GM12878 (cell line): Measurements from ENCODE around the gene SLC45A1. TPM values are rescaled to one million over a fixed set of nuclear protein-coding genes. Genes with fewer than 3 reads are reported as not detected.

Experiments used
- ATAC-seq: fragments of 200-7000 bp; cut with Tn5 transposase; 3 replicates; pipeline ENCODE4 v1.9.1; 2020; ENCODE audit warnings: mild to moderate bottlenecking, moderate library complexity
- BruUV-seq: library from RNA; stranded (reverse); fragments of 400-500 nt; replicated peaks from 2 replicates; lab custom pipeline; 2021; lab: Mats Ljungman, UMichigan
- CTCF ChIA-PET: fragments of 300-600 bp; sonication (Branson Sonifier 250); formaldehyde crosslinking; extraction: SDS; loops from one replicate; lab custom pipeline; 2021; ENCODE audit warnings: inconsistent platforms; lab: Yijun Ruan, JAX
- POLR2A ChIA-PET: fragments of 350-600 bp; formaldehyde crosslinking; extraction: SDS; loops from one replicate; lab custom pipeline; 2021; ENCODE audit warnings: inconsistent platforms; lab: Charles Lee
- RAD21 ChIA-PET: fragments of 300-600 bp; sonication (Branson Sonifier 250); formaldehyde crosslinking; loops from one replicate; lab custom pipeline; 2023; ENCODE audit warnings: antibody characterized with exemption; ENCODE audit not compliant: unreplicated experiment; lab: Charles Lee
- SMC1A ChIA-PET: fragments of 300-600 bp; sonication (Branson Sonifier 250); formaldehyde crosslinking; loops from one replicate; lab custom pipeline; 2023; ENCODE audit not compliant: unreplicated experiment, uncharacterized antibody; lab: Charles Lee
- DNase-seq: peaks from one replicate; pipeline ENCODE4 v3.0.0-alpha.2; 2011; ENCODE audit warnings: low read depth, low spot score
- FAIRE-seq: peaks from 3 replicates; lab custom pipeline; 2011; peaks lifted over from hg19 to GRCh38; lab: Jason Lieb, UNC
- H2AFZ ChIP-seq: 2 replicates; pipeline ENCODE4 v1.6.0; 2011; ENCODE audit warnings: low read depth, low read length, control low read depth; ENCODE audit not compliant: control insufficient read depth
- H3K27ac ChIP-seq: 2 replicates; pipeline ENCODE4 v1.5.1; 2011; ENCODE audit warnings: control low read depth; ENCODE audit not compliant: control insufficient read depth, insufficient read depth
- H3K27me3 ChIP-seq, 2 experiments: replicated peaks in 1 of 2; 2 replicates each; pipeline versions ENCODE4 v1.6.0 to v1.6.1; 2011; ENCODE audit warnings: low read length in 1 of 2; ENCODE audit not compliant: control insufficient read depth in 2 of 2, insufficient read depth in 2 of 2
- H3K36me3 ChIP-seq, 2 experiments: 2 replicates each; pipeline ENCODE4 v1.5.1; 2011; ENCODE audit warnings: low read length in 1 of 2; ENCODE audit not compliant: control insufficient read depth in 2 of 2, insufficient read depth in 2 of 2
- H3K4me1 ChIP-seq: 2 replicates; pipeline ENCODE4 v1.6.1; 2011; ENCODE audit warnings: mild to moderate bottlenecking, low read length, moderate library complexity, mixed read lengths; ENCODE audit not compliant: control insufficient read depth, insufficient read depth
- H3K4me2 ChIP-seq: 2 replicates; pipeline ENCODE4 v1.6.0; 2011; ENCODE audit warnings: control low read depth; ENCODE audit not compliant: control insufficient read depth, insufficient read depth
- H3K4me3 ChIP-seq: fragments of 200-600 bp; sonication (generic); 2 replicates; pipeline ENCODE4 v1.5.1; 2016
- H3K79me2 ChIP-seq: 2 replicates; pipeline ENCODE4 v1.6.0; 2011; ENCODE audit warnings: low read length; ENCODE audit not compliant: control insufficient read depth, insufficient read depth
- H3K9ac ChIP-seq: 2 replicates; pipeline ENCODE4 v1.8.0; 2011; ENCODE audit warnings: low read length, control low read depth, mixed read lengths; ENCODE audit not compliant: control insufficient read depth, insufficient read depth
- H3K9me3 ChIP-seq: replicated peaks from 3 replicates; pipeline ENCODE4 v1.5.1; 2011; ENCODE audit warnings: mild to moderate bottlenecking, low read length; ENCODE audit not compliant: control insufficient read depth, insufficient read depth
- H4K20me1 ChIP-seq: 2 replicates; pipeline ENCODE4 v1.6.0; 2011; ENCODE audit not compliant: control insufficient read depth, insufficient read depth
- BCL11A ChIP-seq: IDR thresholded peaks from 2 replicates; pipeline ENCODE4 v1.6.1; 2011; ENCODE audit warnings: low read depth, low read length
- CBX3 ChIP-seq: fragments of 200-600 bp; sonication (generic); IDR thresholded peaks from 2 replicates; pipeline ENCODE4 v1.6.1; 2016; ENCODE audit warnings: low read depth, borderline replicate concordance
- CEBPB ChIP-seq, 2 experiments: fragments of 150-350 bp in 1 of 2; IDR thresholded peaks; 2 replicates each; pipeline ENCODE4 v1.6.1; 2012 to 2014; ENCODE audit warnings: low read depth in 2 of 2, low read length in 2 of 2, borderline replicate concordance in 1 of 2, inconsistent platforms in 1 of 2
- CEBPZ ChIP-seq: fragments of 150-350 bp; IDR thresholded peaks from 2 replicates; pipeline ENCODE4 v1.6.1; 2016; ENCODE audit warnings: low read depth, low read length
- ETV6 ChIP-seq, 2 experiments: fragments of 450-650 bp in 1 of 2; IDR thresholded peaks in 1 of 2; conservative IDR thresholded peaks in 1 of 2; 2 replicates each; pipeline ENCODE4 v1.6.1; 2014; ENCODE audit warnings: antibody characterized with exemption in 1 of 2, borderline replicate concordance in 1 of 2, low read depth in 1 of 2, mild to moderate bottlenecking in 1 of 2, moderate library complexity in 1 of 2
- MAX ChIP-seq: IDR thresholded peaks from 2 replicates; pipeline ENCODE4 v1.6.1; 2012; ENCODE audit warnings: low read depth, low read length, improper control_type of control experiment
- PKNOX1 ChIP-seq: fragments of 450-650 bp; IDR thresholded peaks from 2 replicates; pipeline ENCODE4 v1.6.1; 2016; ENCODE audit warnings: mild to moderate bottlenecking
- RBBP5 ChIP-seq: fragments of 200-600 bp; sonication (generic); conservative IDR thresholded peaks from 2 replicates; pipeline ENCODE4 v1.6.1; 2016
- RCOR1 ChIP-seq: conservative IDR thresholded peaks from 2 replicates; pipeline ENCODE4 v1.6.1; 2012; ENCODE audit warnings: low read depth, low read length, improper control_type of control experiment
- WGBS: methylation state at CpG from one replicate; pipeline ENCODE4 v1.1.6; 2016; ENCODE audit warnings: low lambda C conversion rate; ENCODE audit not compliant: insufficient replicate concordance, insufficient coverage; ENCODE audit errors: missing lambda C conversion rate; 5-methylcytosine and 5-hydroxymethylcytosine counted together
- in situ Hi-C: fragments of 300-500 bp; cut with MboI; formaldehyde crosslinking; loops from 9 replicates; pipeline ENCODE4 v1.14.3; 2018; ENCODE audit warnings: mixed read lengths
- intact Hi-C: fragments of 100-400 bp; cut with micrococcal nuclease; formaldehyde crosslinking; loops from one replicate; pipeline ENCODE4 v1.14.2; 2022; ENCODE audit not compliant: unreplicated experiment
- polyA plus RNA-seq, 11 experiments: library from polyadenylated mRNA; depleted of rRNA in 4 of 11; unstranded in 6 of 11; stranded (reverse) in 5 of 11; fragments of >200 nt; fragmentation: Nextera tagmentation in 4 of 11; fragmentation: Illumina TruSeq in 1 of 11; extraction: Ambion mirVana in 4 of 11; extraction: Trizol in 1 of 11; gene quantifications; 1 replicate in 1 of 11; 2 replicates in 10 of 11; pipeline versions ENCODE4 v1.2.1 to v1.2.3, GENCODE V29; 2011 to 2016; ENCODE audit warnings: inconsistent platforms in 2 of 11, missing spikeins in 2 of 11, low read depth in 1 of 11
- total RNA-seq, 4 experiments: library from RNA; depleted of rRNA in 3 of 4; stranded (reverse); fragments of >200 nt in 3 of 4; fragmentation: Illumina TruSeq in 1 of 4; extraction: Trizol in 1 of 4; gene quantifications; 2 replicates each; pipeline versions ENCODE4 v1.2.1 to v1.2.3, GENCODE V29; 2013 to 2021

SLC45A1 gene
- total and polyA plus RNA-seq, 10 of the 15 experiments (the other 5 are each of a cell fraction or from before 2014, with no cell fraction given) = 0.07 to 0.23 (median 0.13) TPM; not detected in 6

GRCh38 chr1:8370905-8371315 lies 53.0 kb downstream of the SLC45A1 start:
- DNase-seq (no peak), FAIRE-seq (no peak), ATAC-seq (no peak)
- Histone ChIP-seq H3K4me3 (no peak overlapping the region), H3K79me2 (no peaks in the 10 kb centered on the region; the same call in 1 of the 2 replicates), H3K27me3 (no peaks in the 10 kb centered on the region), H3K36me3 (peaks cover 5 to 7% of the 10 kb centered on the region in 2 experiments), H3K9me3 (no peaks in the 10 kb centered on the region), H3K4me2 (no peak overlapping the region), H2AFZ (no peak overlapping the region), H3K4me1 (no peaks in the 10 kb centered on the region), H3K9ac (no peak overlapping the region), H3K27ac (no peak overlapping the region), H4K20me1 (no peaks in the 10 kb centered on the region)
- 71% methylated on average over 5 of the region's 5 CpGs for WGBS
- CTCF ChIA-PET = interaction anchor here (0.6 kb wide), 1 partner anchor 29 kb away, joined by 3 read pairs; no protein-coding TSS in a partner anchor
- POLR2A ChIA-PET = no interaction called here
- SMC1A ChIA-PET = interaction anchor here (0.9 to 1.1 kb wide), 2 partner anchors 16 to 200 kb away, joined by 3 read pairs; no protein-coding TSS in a partner anchor
- BruUV-seq = no TSS peak
- in situ Hi-C loops = no loop called here
- intact Hi-C loops = no loop called here
- TF ChIP-seq MAX = no peak
- no peak for TF ChIP-seq CBX3
- TF ChIP-seq CEBPZ = no peak
- no peak for TF ChIP-seq PKNOX1
- no peak for TF ChIP-seq CEBPB (IDR thresholded peaks at IDR 0.05; ENCODE audit: borderline replicate concordance in 1 of 2, low read depth in 2 of 2, low read length in 2 of 2)
- no peak for TF ChIP-seq ETV6 (conservative IDR thresholded peaks at IDR 0.05 in 1 of 2, IDR thresholded peaks at IDR 0.05 in 1 of 2; ENCODE audit: borderline replicate concordance in 1 of 2, low read depth in 1 of 2)
- no peak for TF ChIP-seq RBBP5
- TF ChIP-seq BCL11A = no peak
- no peak for TF ChIP-seq RCOR1
- RAD21 ChIA-PET = no interaction called here
